ENCODE measurements around the gene GBP2. TPM values are rescaled to one million over a fixed set of nuclear protein-coding genes. Genes with fewer than 3 reads are reported as not detected.
A peak's percentile ranks its signal among the peaks of the same experiment; 100 is the strongest.
"Not testable (repeated sequence)": the region's sequence is repeated elsewhere in the genome, so short reads cannot be mapped to it uniquely, and the experiment has no call there.

Gene GBP2
- total RNA-seq, 2 donors from 2014 or later: 309 to 356 TPM

DNA sequence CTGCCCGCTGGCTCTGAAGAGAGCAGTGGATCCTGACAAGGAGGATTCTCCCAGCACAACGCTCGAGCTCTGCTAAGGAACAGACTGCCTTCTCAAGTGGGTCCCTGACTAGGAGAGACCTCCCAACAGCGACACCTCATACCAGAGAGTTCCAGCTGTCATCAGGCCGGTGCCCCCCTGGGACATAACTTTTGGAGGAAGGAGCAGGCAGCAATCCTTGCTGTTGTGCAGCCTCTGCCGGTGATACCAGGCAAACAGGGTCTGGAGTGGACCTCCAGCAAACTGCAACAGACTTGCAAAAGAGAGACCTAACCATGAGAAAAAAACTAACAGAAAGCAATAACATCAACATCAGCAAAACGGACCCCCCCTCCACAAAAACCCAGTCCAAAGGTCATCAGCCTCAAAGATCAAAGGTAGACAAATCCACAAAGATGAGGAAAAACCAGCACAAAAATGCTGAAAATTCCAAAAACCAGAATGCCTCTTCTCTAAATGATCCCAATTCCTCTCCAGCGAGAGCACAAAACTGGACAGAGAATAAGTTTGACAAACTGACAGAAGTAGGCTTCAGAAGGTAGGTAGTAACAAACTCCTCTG, 53.3 kb downstream of the GBP2 start:
- H3K9me3 Mint-ChIP-seq: peaks cover 10 to 24% of the 10 kb centered on the region in 2 donors
- peaks cover 28% of the 10 kb centered on the region for H3K4me1 Mint-ChIP-seq (ENCODE audit: low read depth)
- H3K4me3 Mint-ChIP-seq; H3K27me3 Mint-ChIP-seq (ENCODE audit: low read depth); H3K27ac Mint-ChIP-seq; ATAC-seq (replicated peaks in 1 of 2); DNase-seq: not testable (repeated sequence)
- peaks cover 11 to 17% of the 10 kb centered on the region in 2 donors for H3K36me3 Mint-ChIP-seq (ENCODE audit: insufficient read depth in 2 of 2)

DNA sequence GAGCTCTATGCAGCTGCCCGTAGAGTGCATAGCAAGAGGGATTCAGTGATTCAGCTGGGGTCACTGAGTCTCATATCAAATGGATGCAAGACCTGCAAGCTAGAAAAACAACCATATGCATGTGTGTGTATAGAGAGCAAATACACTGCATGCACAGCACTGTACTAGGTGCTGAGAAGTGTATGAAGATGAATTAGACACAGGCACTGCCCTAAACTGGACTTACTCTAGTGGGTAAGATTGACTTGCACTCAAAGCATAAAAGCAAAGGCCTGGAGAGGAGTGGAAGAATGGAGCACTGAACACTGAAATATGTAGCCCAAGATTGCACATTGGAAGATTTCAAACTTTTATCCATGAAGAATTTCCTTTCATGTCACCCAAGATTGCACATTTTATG, 55.4 kb downstream of the GBP2 start:
- Mint-ChIP-seq H3K4me1 (ENCODE audit: low read depth) (peaks cover 31% of the 10 kb centered on the region), H3K4me3 (peak overlapping the region; percentile 72 to 91), H3K27me3 (ENCODE audit: low read depth) (no peaks in the 10 kb centered on the region), H3K27ac (peak overlapping the region; percentile 96), H3K36me3 (ENCODE audit: insufficient read depth in 2 of 2) (peaks cover 9 to 13% of the 10 kb centered on the region in 2 donors), H3K9me3 (peaks cover 8 to 15% of the 10 kb centered on the region in 2 donors)
- no peak for DNase-seq
- ATAC-seq (replicated peaks in 1 of 2): peak; percentile 19 to 49

DNA sequence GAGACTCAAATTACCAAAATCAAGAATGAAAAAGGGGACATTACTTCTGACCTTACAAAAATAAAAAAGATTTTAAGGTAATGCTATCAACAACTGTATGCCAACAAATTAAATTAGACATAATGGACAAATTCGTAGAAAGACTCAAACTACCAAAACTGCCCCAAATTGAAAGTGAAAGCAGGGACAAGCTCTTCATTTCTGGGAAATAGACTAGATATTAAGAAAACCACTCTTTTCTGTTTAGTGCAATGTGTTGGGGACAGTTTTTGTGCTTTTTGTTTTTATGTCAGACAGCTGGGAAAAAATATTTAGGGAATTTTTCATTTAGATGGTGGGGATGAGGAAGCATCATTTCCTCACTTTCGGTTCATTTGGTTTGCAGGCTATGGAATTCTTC, 56.0 kb downstream of the GBP2 start:
- no peak for ATAC-seq (replicated peaks in 1 of 2)
- Mint-ChIP-seq H3K9me3 (peaks cover 7 to 15% of the 10 kb centered on the region in 2 donors), H3K36me3 (ENCODE audit: insufficient read depth in 2 of 2) (peaks cover 11 to 15% of the 10 kb centered on the region in 2 donors)

DNA sequence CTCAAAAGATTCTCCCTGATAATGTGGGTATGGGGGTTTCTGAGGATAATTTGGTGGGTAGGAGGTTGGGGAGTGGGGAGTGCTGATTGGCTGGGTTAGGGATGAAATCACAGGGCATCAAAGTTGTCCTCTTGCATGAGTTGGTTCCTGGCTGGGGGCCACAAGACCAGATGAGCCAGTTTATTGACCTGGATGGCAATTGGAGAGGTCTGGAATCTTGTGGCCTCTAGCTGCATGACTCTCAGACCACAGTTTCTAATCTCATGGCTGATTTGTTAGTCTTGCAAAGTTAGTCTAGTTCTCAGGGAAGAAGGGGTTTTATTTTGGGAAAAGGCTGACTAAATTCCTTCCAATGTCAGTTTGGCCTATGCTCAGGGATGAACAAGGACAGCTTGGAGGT, 57.6 kb downstream of the GBP2 start:
- peak overlapping the region in 1 of 2 donors; percentile 5 for H3K4me3 Mint-ChIP-seq
- ATAC-seq (replicated peaks in 1 of 2): no peak
- H3K4me1 Mint-ChIP-seq (ENCODE audit: low read depth): peaks cover 48% of the 10 kb centered on the region
- no peak for DNase-seq
- H3K27me3 Mint-ChIP-seq (ENCODE audit: low read depth): no peaks in the 10 kb centered on the region
- peaks cover 0 to 3% of the 10 kb centered on the region in 2 donors for H3K9me3 Mint-ChIP-seq
- H3K27ac Mint-ChIP-seq: peak overlapping the region; percentile 31
- H3K36me3 Mint-ChIP-seq (ENCODE audit: insufficient read depth in 2 of 2): peaks cover 6 to 11% of the 10 kb centered on the region in 2 donors

More for the DNA sequence above, 56.0 kb downstream of the GBP2 start:
- no peak for DNase-seq
- H3K4me3 Mint-ChIP-seq: peak overlapping the region; percentile 72 to 91
- peak overlapping the region; percentile 96 for H3K27ac Mint-ChIP-seq
- no peaks in the 10 kb centered on the region for H3K27me3 Mint-ChIP-seq (ENCODE audit: low read depth)
- H3K4me1 Mint-ChIP-seq (ENCODE audit: low read depth): peaks cover 36% of the 10 kb centered on the region

DNA sequence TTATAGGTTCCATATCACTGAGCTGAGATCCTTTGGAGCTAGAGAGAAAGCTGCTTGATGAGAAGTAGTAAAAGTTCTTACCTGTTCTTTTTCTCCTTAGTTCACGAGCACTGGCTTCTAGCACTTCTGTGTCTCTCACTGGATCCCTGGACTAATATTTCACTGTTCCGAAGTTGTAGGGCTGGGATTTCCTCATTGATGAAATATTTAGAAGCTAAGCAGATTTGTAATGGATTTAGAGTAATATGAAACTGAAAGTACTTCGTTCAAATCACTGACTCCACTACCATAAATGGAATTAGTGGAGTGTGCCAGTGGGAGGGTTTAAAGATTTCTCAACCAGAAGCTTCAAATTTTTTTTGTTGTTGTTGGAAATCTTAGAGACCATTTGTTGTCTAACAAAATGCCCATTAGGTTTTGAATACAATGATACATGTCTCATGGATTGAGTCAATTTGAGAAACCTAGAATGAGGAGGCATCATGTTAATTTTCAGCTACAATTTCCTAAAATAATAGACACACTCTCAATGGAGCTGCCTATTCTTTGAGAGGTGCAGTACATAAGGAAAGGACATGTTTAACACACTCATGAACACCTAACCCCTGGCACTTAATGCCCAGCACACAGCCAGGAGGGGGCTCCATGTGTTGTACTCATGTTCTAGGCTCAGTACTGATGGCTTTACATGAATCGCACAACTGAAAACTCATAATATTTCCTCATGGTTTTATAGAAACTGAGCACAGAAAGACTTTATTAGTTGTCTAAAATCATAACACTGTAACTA, 60.6 kb downstream of the GBP2 start, which contains the start of gene GBP1:
GBP1 (minus strand) TSS at position 130 of the 790 bp plus-strand sequence. CDS start 1,974 bp downstream, outside the sequence.
- peak; percentile 67 to 74 for ATAC-seq (replicated peaks in 1 of 2)
- H3K27me3 Mint-ChIP-seq (ENCODE audit: low read depth): no peaks in the 10 kb centered on the region
- peak within 1 kb of the TSS; percentile 78 to 98 for H3K4me3 Mint-ChIP-seq
- H3K9me3 Mint-ChIP-seq: no peaks in the 10 kb centered on the region
- H3K36me3 Mint-ChIP-seq (ENCODE audit: insufficient read depth in 2 of 2): peaks cover 9 to 13% of the 10 kb centered on the region in 2 donors
- H3K27ac Mint-ChIP-seq: peak within 1 kb of the TSS; percentile 100
- H3K4me1 Mint-ChIP-seq (ENCODE audit: low read depth): peaks cover 71% of the 10 kb centered on the region
- DNase-seq: peak in 1 of 2 donors; percentile 22

DNA sequence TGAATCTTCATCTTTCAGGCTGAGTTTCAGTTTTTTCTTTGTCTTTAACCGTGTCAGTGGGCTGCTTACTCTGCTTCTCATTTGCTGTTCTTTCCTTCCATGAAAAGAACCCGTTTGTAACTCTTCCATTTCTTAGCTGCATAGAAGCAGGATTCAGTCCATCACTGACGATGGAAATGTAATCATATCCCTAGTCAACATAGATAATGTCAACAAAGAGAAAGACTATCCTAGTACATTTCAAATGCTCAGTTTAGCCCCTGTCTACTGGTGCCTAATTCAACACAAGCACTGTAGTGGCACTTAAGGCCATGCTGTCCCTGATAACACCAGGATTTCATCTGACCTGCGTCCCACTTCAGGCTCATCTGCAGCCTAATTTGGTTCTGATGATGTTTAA, 61.3 kb downstream of the GBP2 start:
- Mint-ChIP-seq H3K27ac (peak overlapping the region; percentile 100), H3K9me3 (no peaks in the 10 kb centered on the region), H3K4me1 (ENCODE audit: low read depth) (peaks cover 65% of the 10 kb centered on the region), H3K27me3 (ENCODE audit: low read depth) (no peaks in the 10 kb centered on the region), H3K36me3 (ENCODE audit: insufficient read depth in 2 of 2) (peaks cover 9 to 16% of the 10 kb centered on the region in 2 donors), H3K4me3 (peak overlapping the region; percentile 78 to 98)
- DNase-seq: no peak
- peak; percentile 50 to 61 for ATAC-seq (replicated peaks in 1 of 2)

DNA sequence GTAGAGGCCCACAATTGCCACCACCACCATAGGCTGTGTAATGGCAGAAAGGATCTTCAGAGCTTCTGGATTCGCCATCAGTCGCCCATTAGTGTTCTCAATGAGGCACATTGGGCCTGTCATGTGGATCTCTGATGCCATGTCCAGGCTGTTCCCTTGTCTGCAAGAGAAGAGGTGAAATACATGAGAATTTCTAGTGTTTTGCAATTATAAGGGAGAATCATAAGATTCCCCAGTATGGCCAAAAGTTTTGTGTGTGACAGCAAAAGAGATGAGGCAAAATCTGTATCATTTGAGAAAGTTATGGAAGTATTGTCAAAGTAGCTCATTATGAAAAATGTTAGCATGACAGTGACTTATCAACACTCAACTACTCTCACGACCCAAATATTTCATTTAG, 62.8 kb downstream of the GBP2 start:
- Mint-ChIP-seq H3K27me3 (ENCODE audit: low read depth) (no peaks in the 10 kb centered on the region), H3K4me1 (ENCODE audit: low read depth) (peaks cover 53% of the 10 kb centered on the region), H3K36me3 (ENCODE audit: insufficient read depth in 2 of 2) (peaks cover 13 to 25% of the 10 kb centered on the region in 2 donors), H3K9me3 (no peaks in the 10 kb centered on the region), H3K4me3 (peak overlapping the region; percentile 78 to 98), H3K27ac (peak overlapping the region; percentile 100)
- ATAC-seq (replicated peaks in 1 of 2) (no peak), DNase-seq (no peak)

DNA sequence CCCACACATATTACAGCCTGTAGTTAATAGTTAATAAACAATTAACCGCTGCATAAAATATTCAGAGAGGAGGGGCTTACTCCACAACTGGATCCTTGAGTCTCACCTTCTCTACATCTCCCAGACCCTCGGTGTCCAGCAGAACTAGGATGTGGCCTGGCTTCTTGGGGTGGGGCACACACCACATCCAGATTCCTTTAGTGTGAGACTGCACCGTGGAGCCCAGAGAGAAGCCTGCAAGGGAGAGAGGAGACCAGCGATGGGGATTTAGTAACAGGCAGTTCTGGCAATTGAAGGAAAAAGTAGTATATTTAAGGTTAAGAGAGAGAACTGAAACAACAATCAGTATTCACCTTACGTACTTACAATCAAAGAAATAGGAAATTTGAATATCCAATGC, 65.8 kb downstream of the GBP2 start:
- no peaks in the 10 kb centered on the region for H3K9me3 Mint-ChIP-seq
- peaks cover 15 to 40% of the 10 kb centered on the region in 2 donors for H3K36me3 Mint-ChIP-seq (ENCODE audit: insufficient read depth in 2 of 2)
- DNase-seq (no peak), ATAC-seq (replicated peaks in 1 of 2) (no peak)
- H3K27ac Mint-ChIP-seq: no peak overlapping the region
- H3K27me3 Mint-ChIP-seq (ENCODE audit: low read depth): no peaks in the 10 kb centered on the region
- peak overlapping the region in 1 of 2 donors; percentile 95 for H3K4me3 Mint-ChIP-seq
- peaks cover 41% of the 10 kb centered on the region for H3K4me1 Mint-ChIP-seq (ENCODE audit: low read depth)

Other genes starting within 250 kb of the GBP2 start
- gene GTF2B, start 234.5 kb downstream of the GBP2 start, total RNA-seq: 10 to 100 TPM; 37.2 to 38.7 TPM
- gene KYAT3, start 133.5 kb downstream of the GBP2 start, total RNA-seq: 10 to 100 TPM; 47.9 to 71.4 TPM
- gene RBMXL1, start 133.5 kb downstream of the GBP2 start, total RNA-seq: 10 to 100 TPM; 18.6 to 32.0 TPM
- gene GBP3, start 103.2 kb downstream of the GBP2 start, total RNA-seq: 1 to 10 TPM; 7.1 to 9.0 TPM
- gene GBP1, start 60.9 kb downstream of the GBP2 start, total RNA-seq: 10 to 100 TPM; 44.9 to 58.9 TPM
- under 1 TPM in 1 of 2 donors, not detected in 1; 0.23 TPM for gene GBP7, start 49.9 kb upstream of the GBP2 start, total RNA-seq
- gene GBP4, start 72.8 kb upstream of the GBP2 start, total RNA-seq: 10 to 100 TPM; 37.7 to 60.6 TPM
- gene GBP5, start 146.7 kb upstream of the GBP2 start, total RNA-seq: 100 to 1,000 TPM; 135 to 209 TPM
- 1 to 10 TPM; 2.8 to 3.3 TPM for gene GBP6, start 237.9 kb upstream of the GBP2 start, total RNA-seq